Endothelial cell of umbilical vein (primary cell): ENCODE results near the gene JAKMIP3. TPM values are rescaled to one million over a fixed set of nuclear protein-coding genes. Genes with fewer than 3 reads are reported as not detected.

ENCODE experiments used
- BruUV-seq: library from RNA; stranded (reverse); fragments of 400-500 nt; replicated peaks from 2 replicates; lab custom pipeline; 2021; lab: Mats Ljungman, UMichigan
- CTCF ChIA-PET: fragments of 300-600, 350-600 bp; sonication (Branson Sonifier 250); formaldehyde crosslinking; loops from one replicate; lab custom pipeline; 2021; ENCODE audit warnings: antibody characterized with exemption, inconsistent platforms; lab: Charles Lee
- POLR2A ChIA-PET: fragments of 300-600, 350-600 bp; sonication (Branson Sonifier 250); formaldehyde crosslinking; loops from one replicate; lab custom pipeline; 2021; ENCODE audit warnings: antibody characterized with exemption, inconsistent platforms; lab: Charles Lee
- DNase-seq: peaks from one replicate; pipeline ENCODE4 v3.0.0-alpha.2; 2011; ENCODE audit warnings: low read depth, low spot score
- FAIRE-seq: peaks from 2 replicates; lab custom pipeline; 2011; peaks lifted over from hg19 to GRCh38; lab: Jason Lieb, UNC
- H2AFZ ChIP-seq: 2 replicates; pipeline ENCODE4 v1.6.0; 2012; ENCODE audit warnings: low read depth, low read length, control low read depth, inconsistent platforms
- H3K27ac ChIP-seq: 2 replicates; pipeline ENCODE4 v1.5.1; 2011; ENCODE audit warnings: low read depth, mild to moderate bottlenecking, control low read depth, low read length, moderate library complexity; ENCODE audit not compliant: insufficient read depth
- H3K27me3 ChIP-seq, 2 experiments: 2 replicates each; pipeline versions ENCODE4 v1.6.0 to v1.6.1; 2011; ENCODE audit warnings: low read length in 2 of 2, mixed read lengths in 1 of 2; ENCODE audit not compliant: control insufficient read depth in 2 of 2, insufficient read depth in 2 of 2
- H3K36me3 ChIP-seq, 2 experiments: 2 replicates in 1 of 2; 3 replicates in 1 of 2; pipeline ENCODE4 v1.5.1; 2011; ENCODE audit warnings: low read length in 2 of 2, mild to moderate bottlenecking in 1 of 2, moderate library complexity in 1 of 2; ENCODE audit not compliant: control insufficient read depth in 2 of 2, insufficient read depth in 2 of 2; ENCODE audit errors: extremely low read depth in 1 of 2
- H3K4me1 ChIP-seq: 3 replicates; pipeline ENCODE4 v1.5.1; 2011; ENCODE audit warnings: mild to moderate bottlenecking, low read length; ENCODE audit not compliant: control insufficient read depth, insufficient read depth; ENCODE audit errors: extremely low read depth
- H3K4me2 ChIP-seq: 2 replicates; pipeline ENCODE4 v1.6.1; 2011; ENCODE audit warnings: low read length, control low read depth, mixed read lengths; ENCODE audit not compliant: insufficient read depth
- H3K4me3 ChIP-seq, 3 experiments: fragments of 200-600 bp in 1 of 3; sonication (generic), shearing (Covaris generic) in 1 of 3; replicated peaks in 1 of 3; 2 replicates each; pipeline ENCODE4 v1.5.1; 2011 to 2016; ENCODE audit warnings: control low read depth in 3 of 3, low read length in 3 of 3, mild to moderate bottlenecking in 2 of 3, inconsistent platforms in 1 of 3, low read depth in 1 of 3, moderate library complexity in 1 of 3; ENCODE audit not compliant: insufficient read depth in 1 of 3
- H3K79me2 ChIP-seq: 2 replicates; pipeline ENCODE4 v1.6.0; 2012; ENCODE audit warnings: low read length, inconsistent platforms; ENCODE audit not compliant: control insufficient read depth, insufficient read depth
- H3K9ac ChIP-seq: replicated peaks from 2 replicates; pipeline ENCODE3; 2011; ENCODE audit warnings: low read length, control low read depth; ENCODE audit not compliant: insufficient read depth; ENCODE audit errors: extremely low read depth
- H3K9me1 ChIP-seq: replicated peaks from 3 replicates; pipeline ENCODE4 v1.6.0; 2011; ENCODE audit warnings: mild to moderate bottlenecking, low read length; ENCODE audit not compliant: control insufficient read depth, insufficient read depth; ENCODE audit errors: extremely low read depth
- H3K9me3 ChIP-seq: replicated peaks from 2 replicates; pipeline ENCODE4 v1.5.1; 2012; ENCODE audit warnings: low read length, inconsistent platforms; ENCODE audit not compliant: control insufficient read depth, insufficient read depth
- H4K20me1 ChIP-seq: replicated peaks from 2 replicates; pipeline ENCODE3; 2011; ENCODE audit warnings: mild to moderate bottlenecking, low read length; ENCODE audit not compliant: control insufficient read depth, insufficient read depth; ENCODE audit errors: extremely low read depth
- EZH2 ChIP-seq: IDR thresholded peaks from 2 replicates; pipeline ENCODE4 v1.6.1; 2012; ENCODE audit warnings: borderline replicate concordance, low read depth, mild to moderate bottlenecking, moderate library complexity, low read length, inconsistent platforms; ENCODE audit not compliant: severe bottlenecking
- FOS ChIP-seq: IDR thresholded peaks from 2 replicates; pipeline ENCODE4 v1.6.1; 2011; ENCODE audit warnings: mild to moderate bottlenecking, low read length, moderate library complexity, borderline replicate concordance; ENCODE audit not compliant: insufficient read depth
- GATA2 ChIP-seq: IDR thresholded peaks from 2 replicates; pipeline ENCODE4 v1.7.0; 2011; ENCODE audit warnings: low read depth, mild to moderate bottlenecking, moderate library complexity, mixed read lengths, low read length; ENCODE audit not compliant: insufficient read length, insufficient read depth
- JUN ChIP-seq: IDR thresholded peaks from 2 replicates; pipeline ENCODE4 v1.6.1; 2011; ENCODE audit warnings: borderline replicate concordance, low read depth; ENCODE audit not compliant: insufficient read length, insufficient read depth
- MYC ChIP-seq: IDR thresholded peaks from one replicate; pipeline ENCODE4 v1.6.1; 2011; ENCODE audit warnings: mild to moderate bottlenecking, low read depth, low read length
- POLR2A ChIP-seq: IDR thresholded peaks from 2 replicates; pipeline ENCODE4 v1.6.1; 2012; ENCODE audit warnings: low read depth, mild to moderate bottlenecking, control low read depth, low read length
- POLR2AphosphoS5 ChIP-seq: IDR thresholded peaks from 2 replicates; pipeline ENCODE4 v1.6.1; 2012; ENCODE audit warnings: low read depth, mild to moderate bottlenecking, control low read depth, low read length, moderate library complexity; ENCODE audit not compliant: insufficient read depth
- dilution Hi-C: fragments of 300-500 bp; cut with MboI; formaldehyde crosslinking; loops from one replicate; pipeline ENCODE4 v1.15.0; 2019; ENCODE audit warnings: low sequenced_read_pairs; ENCODE audit not compliant: extremely low pct_ligation_motif_present
- intact Hi-C: fragments of 100-400 bp; cut with micrococcal nuclease; formaldehyde crosslinking; loops from one replicate; pipeline ENCODE4 v1.10.0; 2022
- polyA plus RNA-seq, 4 experiments: library from polyadenylated mRNA; depleted of rRNA in 3 of 4; stranded (reverse) in 3 of 4; unstranded in 1 of 4; fragments of >200 nt; gene quantifications; 2 replicates each; pipeline versions ENCODE4 v1.2.1 to v1.2.3, GENCODE V29; 2011 to 2012; ENCODE audit warnings: missing spikeins in 1 of 4
- total RNA-seq: library from RNA; stranded (reverse); gene quantifications from 2 replicates; pipeline ENCODE4 v1.2.3, GENCODE V29; 2021
- TF ChIP-seq, protein P1 (sequence below), 2 donors: IDR thresholded peaks; 1 replicate in 1 of 2; 2 replicates in 1 of 2; pipeline ENCODE4 v1.5.1; 2011; ENCODE audit warnings: low read length in 2 of 2, mild to moderate bottlenecking in 2 of 2, moderate library complexity in 2 of 2, control low read depth in 1 of 2, inconsistent platforms in 1 of 2, low read depth in 1 of 2; ENCODE audit not compliant: insufficient read depth in 1 of 2; ENCODE audit errors: extremely low read depth in 1 of 2
- TF ChIP-seq, protein P2 (sequence below): IDR thresholded peaks from 2 replicates; pipeline ENCODE4 v1.6.1; 2011; ENCODE audit not compliant: insufficient read depth, insufficient read length

Gene JAKMIP3
- total and polyA plus RNA-seq, 2 donors (not counting 3 experiments of a cell fraction or from before 2014, with no cell fraction given): 0.01 TPM; not detected in 1

DNA sequence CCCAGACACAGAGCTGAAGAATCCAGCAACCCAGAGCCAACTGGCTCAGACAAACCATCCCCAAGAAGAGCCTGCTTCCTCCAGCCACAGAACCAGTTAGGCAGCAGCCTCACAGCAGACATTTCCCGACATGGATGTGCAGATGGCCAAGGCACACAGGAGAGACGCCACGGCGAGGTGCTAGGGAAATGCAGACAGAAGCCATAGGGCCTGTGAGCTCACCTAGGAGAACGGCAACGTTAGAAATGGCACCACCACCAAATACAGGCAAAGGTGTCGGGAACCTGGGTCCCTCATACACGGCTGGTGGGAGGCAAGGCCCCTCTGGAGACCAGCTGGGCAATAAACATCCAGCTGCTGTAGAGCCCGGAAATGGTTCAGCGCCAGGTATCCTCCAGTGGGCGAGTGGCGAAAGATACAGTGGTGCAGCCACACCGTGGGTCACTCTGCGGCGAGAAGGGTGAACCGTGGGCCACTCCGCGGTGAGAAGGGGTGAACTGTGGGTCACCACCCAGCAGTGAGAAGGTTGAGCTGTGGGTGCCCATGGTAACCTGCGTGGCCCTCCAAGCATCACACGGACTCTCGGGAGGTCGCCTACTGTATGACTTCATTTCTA lies 31.2 kb downstream of the JAKMIP3 start:
- no peaks in the 10 kb centered on the region for H3K36me3 ChIP-seq
- no peak for DNase-seq
- H3K4me2 ChIP-seq: no peak overlapping the region
- no peak overlapping the region for H2AFZ ChIP-seq
- H3K4me3 ChIP-seq: no peak overlapping the region
- H3K9ac ChIP-seq: no peak overlapping the region
- ChIA-PET CTCF (no interaction called here), POLR2A (no interaction called here)
- no peaks in the 10 kb centered on the region for H3K79me2 ChIP-seq
- H3K9me1 ChIP-seq: no peaks in the 10 kb centered on the region
- H4K20me1 ChIP-seq: no peaks in the 10 kb centered on the region
- dilution Hi-C loops (no loop called here), intact Hi-C loops (no loop called here)
- TF ChIP-seq JUN: no peak
- TF ChIP-seq POLR2AphosphoS5: no peak
- no peak for TF ChIP-seq GATA2
- TF ChIP-seq EZH2: no peak
- TF ChIP-seq, protein P1, sequence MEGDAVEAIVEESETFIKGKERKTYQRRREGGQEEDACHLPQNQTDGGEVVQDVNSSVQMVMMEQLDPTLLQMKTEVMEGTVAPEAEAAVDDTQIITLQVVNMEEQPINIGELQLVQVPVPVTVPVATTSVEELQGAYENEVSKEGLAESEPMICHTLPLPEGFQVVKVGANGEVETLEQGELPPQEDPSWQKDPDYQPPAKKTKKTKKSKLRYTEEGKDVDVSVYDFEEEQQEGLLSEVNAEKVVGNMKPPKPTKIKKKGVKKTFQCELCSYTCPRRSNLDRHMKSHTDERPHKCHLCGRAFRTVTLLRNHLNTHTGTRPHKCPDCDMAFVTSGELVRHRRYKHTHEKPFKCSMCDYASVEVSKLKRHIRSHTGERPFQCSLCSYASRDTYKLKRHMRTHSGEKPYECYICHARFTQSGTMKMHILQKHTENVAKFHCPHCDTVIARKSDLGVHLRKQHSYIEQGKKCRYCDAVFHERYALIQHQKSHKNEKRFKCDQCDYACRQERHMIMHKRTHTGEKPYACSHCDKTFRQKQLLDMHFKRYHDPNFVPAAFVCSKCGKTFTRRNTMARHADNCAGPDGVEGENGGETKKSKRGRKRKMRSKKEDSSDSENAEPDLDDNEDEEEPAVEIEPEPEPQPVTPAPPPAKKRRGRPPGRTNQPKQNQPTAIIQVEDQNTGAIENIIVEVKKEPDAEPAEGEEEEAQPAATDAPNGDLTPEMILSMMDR (IDR thresholded peaks at IDR 0.05; ENCODE audit: extremely low read depth in 1 of 2, insufficient read depth in 1 of 2, low read depth in 1 of 2, low read length in 2 of 2): no peak
- TF ChIP-seq POLR2A: no peak
- no peak for TF ChIP-seq FOS
- TF ChIP-seq, protein P2, sequence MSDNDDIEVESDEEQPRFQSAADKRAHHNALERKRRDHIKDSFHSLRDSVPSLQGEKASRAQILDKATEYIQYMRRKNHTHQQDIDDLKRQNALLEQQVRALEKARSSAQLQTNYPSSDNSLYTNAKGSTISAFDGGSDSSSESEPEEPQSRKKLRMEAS: no peak
- TF ChIP-seq MYC: no peak
- no peaks in the 10 kb centered on the region for H3K4me1 ChIP-seq
- no peak for FAIRE-seq
- H3K27me3 ChIP-seq: no peaks in the 10 kb centered on the region
- H3K9me3 ChIP-seq: no peaks in the 10 kb centered on the region
- no peak overlapping the region for H3K27ac ChIP-seq
- no TSS peak for BruUV-seq
